Stimulated activated CD8-positive, alpha-beta memory T cell treated with anti-CD3 and anti-CD28 coated beads, Interleukin-7, amount 100 ng/mL, for 1 hour (primary cell): Measurements from ENCODE around the gene MAN1B1.

Experiments used
- DNase-seq, 2 donors: peaks; one replicate each; pipeline ENCODE4 v3.0.0-alpha.2; 2020; ENCODE audit warnings: low read depth in 2 of 2

The MAN1B1 gene

GRCh38 chr9:137145731-137146526 is 59.1 kb downstream of the MAN1B1 start:
- no peak for DNase-seq

DNA sequence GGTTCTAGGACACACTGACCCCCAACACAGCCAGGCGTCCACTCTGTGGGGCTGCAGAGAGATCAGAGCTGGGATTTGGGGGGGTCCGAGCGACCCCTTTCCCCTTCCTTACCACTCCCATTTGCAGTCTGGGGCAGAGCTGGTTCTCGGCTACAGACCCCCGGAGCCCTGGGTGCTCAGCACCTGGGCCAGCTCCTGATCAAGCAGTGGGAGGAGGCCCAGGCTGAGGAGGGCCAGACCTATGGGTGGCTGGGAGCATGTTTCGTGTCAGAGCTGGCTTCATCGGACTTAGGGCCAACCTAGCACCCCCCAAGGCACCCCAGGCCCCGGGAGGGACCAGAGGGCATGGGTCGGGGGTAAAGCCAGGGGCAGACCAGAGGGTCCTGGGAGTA is 59.7 kb downstream of the MAN1B1 start:
- DNase-seq, result no peak

GRCh38 chr9:137147091-137147792 is 60.5 kb downstream of the MAN1B1 start:
- no peak for DNase-seq

- DNase-seq, result no peak
Observed at GRCh38 chr9:137147793-137148160, 61.0 kb downstream of the MAN1B1 start.

GRCh38 chr9:137148242-137148641 is 61.5 kb downstream of the MAN1B1 start:
- DNase-seq, result no peak

- DNase-seq, result no peak
Observed at GRCh38 chr9:137148661-137149060, 61.9 kb downstream of the MAN1B1 start.

DNA sequence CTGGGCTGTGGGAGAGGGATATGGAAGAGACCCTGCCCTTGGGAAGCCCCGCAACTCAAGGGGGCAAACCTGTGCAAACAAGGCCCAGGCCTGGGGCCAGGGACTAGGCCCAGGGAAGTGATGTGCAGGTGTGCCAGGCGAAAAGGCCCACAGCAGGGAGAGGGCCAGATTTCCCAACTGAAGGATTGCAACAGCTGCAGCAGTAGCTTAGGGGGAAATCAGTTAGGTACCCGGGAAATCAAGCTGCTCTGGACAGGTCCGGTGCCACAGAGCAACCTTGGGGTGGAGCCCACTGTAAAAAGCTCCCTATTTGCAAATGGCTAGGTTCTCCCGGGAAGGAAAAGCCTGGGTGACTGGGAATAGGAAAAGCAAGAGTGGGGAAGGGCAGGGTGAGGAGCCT is 62.6 kb downstream of the MAN1B1 start:
- no peak for DNase-seq

GRCh38 chr9:137149942-137150616 is 63.3 kb downstream of the MAN1B1 start:
- no peak for DNase-seq

GRCh38 chr9:137150617-137151457 is 64.1 kb downstream of the MAN1B1 start:
- no peak for DNase-seq

DNA sequence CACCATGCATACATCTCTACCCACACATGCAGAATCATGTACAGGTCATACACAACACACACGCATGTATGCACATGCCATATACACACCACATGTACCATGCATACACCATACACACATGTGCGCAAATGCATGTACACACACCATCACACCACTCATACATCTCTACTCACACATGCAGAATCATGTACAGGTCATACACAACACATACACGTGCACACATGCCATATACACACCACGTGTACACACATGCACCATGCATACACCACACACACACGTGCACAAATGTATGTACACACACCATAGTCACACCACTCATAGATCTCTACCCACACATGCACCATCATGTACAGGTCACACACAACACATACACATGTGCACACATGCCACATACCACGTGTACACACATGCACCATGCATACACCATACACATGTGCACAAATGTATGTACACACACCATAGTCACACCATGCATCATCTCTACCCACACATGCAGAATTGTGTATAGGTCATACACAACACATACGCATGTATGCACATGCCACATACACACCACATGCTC is 66.1 kb downstream of the MAN1B1 start:
- no peak for DNase-seq

GRCh38 chr9:137156567-137157375 is 70.0 kb downstream of the MAN1B1 start:
- peak in 1 of 2 donors; percentile 39 for DNase-seq

GRCh38 chr9:137157618-137158415 is 71.0 kb downstream of the MAN1B1 start:
- no peak for DNase-seq

- DNase-seq, result no peak
Observed at GRCh38 chr9:137158625-137159024, 71.8 kb downstream of the MAN1B1 start.
